HTERT RPE-1 (cell line): ENCODE measurements around the gene DAB1.
"Not testable (repeated sequence)": the region's sequence is repeated elsewhere in the genome, so short reads cannot be mapped to it uniquely, and the experiment has no call there.

ENCODE experiments used
- in situ Hi-C: fragments of 300-500 bp; cut with MboI; formaldehyde crosslinking; loops from 4 replicates; pipeline ENCODE4 v1.14.3; 2020; ENCODE audit warnings: low sequenced_read_pairs

DAB1 gene

DNA sequence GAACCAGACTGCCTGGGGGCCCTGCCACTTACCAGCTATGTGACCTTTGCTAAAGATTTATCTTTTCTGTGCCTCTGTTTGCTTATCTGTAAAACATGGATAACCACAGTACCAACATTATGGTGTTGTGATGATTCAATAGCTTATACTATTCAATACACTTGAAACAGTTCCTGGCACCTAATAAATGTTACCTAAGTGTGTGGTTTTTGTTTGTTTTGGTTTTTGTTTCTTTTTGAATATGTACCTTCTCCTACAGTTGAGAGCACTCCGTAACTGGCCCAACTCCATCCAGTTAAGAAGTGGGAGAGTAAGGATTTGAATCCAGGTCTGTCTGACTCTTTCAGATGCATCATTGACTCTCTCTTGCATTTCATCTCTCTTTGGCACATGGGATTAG lies 332.2 kb downstream of the DAB1 start:
- in situ Hi-C loops, result no loop called here

DNA sequence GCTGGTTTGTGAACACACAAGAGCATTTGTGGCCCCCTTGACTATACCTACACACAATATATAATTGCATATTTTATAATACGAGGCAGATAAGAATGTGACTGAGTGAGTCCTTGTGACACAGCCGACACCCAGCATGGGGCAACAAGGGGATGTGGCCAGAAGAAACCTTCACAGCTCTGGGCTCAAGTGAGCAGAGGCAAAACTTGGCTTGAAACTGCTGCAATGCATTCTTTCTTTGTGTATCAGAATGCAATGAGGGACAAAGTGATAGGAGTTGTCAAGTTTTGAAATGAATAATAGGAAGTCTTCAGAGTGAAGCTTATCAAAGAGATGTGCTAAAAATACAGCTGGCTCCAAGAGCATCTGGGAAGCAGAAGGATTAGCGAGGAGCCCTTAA lies 334.0 kb downstream of the DAB1 start:
- in situ Hi-C loops, result no loop called here

DNA sequence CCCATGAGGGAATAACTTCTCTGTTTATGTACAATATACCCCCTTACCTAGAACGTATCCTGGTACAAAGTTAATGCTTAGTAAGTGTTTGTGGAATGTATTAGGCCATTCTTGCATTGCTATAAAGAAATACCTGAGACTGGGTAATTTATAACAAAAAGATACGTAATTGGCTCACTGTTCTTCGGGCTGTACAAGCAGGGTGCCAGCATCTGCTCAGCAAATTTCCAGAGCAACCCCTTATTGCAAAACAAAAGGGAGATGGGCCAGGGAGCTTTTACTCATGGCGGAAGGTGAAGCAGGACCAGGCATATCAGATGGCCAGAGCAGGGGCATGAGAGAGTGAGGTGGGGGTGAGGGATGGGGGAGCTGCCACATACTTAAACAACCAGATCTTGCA lies 334.6 kb downstream of the DAB1 start:
- in situ Hi-C loops, result no loop called here

DNA sequence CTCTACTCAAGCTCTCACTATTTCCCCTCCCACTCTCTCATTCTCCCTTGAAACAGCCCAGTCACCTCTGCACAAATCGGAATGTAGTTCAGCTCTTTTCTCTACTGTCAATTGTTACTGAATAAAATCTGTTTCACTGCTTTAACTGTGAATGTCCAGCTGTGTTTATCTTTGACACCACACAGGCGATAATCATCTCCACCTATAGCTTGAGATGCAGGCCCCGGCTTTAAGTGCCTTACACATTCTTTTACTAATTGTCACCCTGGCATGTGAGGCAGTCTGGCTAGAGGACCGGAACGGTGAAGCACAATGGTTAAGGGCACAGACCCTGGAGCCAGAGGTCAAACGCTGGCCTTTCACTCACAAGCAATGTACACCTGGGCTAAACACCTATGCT lies 335.2 kb downstream of the DAB1 start:
- in situ Hi-C loops, result no loop called here

DNA sequence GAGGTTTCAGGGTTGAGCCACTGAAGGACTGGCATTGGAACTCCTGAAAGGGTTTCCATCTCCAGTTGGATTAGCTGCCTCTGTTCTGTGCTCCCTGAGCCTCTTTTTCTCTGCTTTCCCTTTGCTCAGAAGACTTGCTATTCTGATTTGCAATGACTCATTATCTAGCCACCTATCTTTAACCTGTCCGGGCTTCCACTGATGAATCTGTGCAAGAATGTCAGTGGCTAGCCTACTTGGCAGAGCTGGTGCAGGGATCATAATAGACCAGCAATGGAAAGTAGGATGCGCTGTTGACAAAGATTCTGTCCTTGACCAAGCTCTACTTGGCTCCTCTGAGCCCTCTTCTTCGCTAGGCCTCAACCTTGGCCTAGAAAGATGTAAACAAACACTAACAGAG lies 336.2 kb downstream of the DAB1 start:
- in situ Hi-C loops, result not testable (repeated sequence)

DNA sequence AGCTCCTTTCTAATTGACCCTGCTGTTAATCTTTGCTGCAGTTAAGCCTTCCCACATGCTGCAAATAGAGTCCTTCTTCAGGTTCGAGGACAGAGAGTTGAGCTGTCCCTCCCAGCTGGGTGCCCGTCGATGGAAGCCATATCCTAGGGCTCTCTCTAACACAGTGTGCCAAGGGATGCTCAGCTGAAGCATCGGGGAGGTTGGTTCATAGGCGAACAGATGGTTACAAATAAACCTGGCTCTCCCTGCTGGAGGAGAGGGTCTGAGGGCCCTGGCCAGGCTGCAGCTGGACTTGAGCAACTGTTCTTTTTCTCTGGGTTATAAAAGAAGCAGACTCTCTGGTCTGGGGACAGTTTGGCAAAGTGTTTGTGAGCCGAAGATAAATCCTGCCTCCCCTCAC lies 337.7 kb downstream of the DAB1 start:
- in situ Hi-C loops, result no loop called here

DNA sequence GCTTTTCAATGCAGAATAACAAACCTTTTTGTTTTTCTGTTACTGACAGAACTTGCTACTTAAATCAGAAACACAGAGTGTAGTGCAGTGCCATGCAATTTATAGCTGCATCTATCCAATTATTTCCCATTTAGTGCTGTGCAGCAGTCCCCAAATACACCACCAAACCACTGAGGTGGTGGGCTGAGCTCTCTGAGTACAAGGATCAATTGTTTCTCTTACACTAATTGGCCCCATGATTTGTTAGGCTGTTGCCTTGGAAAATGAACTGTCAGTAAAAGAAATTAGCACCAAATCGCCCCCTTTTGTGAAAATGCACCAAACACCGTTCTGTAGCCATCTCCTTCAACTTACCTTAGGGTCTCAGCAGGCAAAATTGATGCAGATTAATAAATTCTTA lies 339.2 kb downstream of the DAB1 start:
- in situ Hi-C loops, result no loop called here

DNA sequence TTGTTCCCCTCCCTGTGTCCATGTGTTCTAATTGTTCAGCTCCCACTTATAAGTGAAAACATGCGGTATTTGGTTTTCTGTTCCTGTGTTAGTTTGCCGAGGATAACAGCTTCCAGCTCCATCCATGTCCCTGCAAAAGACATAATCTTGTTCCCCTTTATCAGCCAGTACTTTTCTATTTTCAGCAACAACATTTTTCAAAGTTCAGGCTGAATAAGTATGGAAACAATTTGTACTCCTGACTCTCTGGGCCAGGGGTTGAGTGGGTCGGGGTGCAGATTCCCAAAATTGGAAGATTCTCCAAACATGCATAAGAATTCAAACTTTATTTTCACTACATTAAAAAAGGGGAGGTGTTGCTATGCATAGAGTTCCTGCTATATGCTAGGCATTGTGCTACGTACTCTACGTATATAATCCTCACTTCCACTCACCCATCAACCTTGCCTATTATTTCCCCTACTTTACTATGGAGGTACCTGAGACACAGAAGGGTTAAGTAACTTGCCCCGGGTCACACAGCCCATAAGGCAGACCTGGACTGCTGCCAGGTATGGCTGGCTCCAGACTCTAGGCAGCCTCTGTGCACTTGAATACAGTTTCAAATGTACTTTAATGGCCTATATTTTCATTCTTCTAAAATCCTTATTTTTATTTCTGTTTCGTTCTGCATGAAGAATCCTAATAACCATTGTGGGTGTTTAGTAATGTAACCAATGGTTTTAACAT lies 341.0 kb downstream of the DAB1 start:
- in situ Hi-C loops, result no loop called here

DNA sequence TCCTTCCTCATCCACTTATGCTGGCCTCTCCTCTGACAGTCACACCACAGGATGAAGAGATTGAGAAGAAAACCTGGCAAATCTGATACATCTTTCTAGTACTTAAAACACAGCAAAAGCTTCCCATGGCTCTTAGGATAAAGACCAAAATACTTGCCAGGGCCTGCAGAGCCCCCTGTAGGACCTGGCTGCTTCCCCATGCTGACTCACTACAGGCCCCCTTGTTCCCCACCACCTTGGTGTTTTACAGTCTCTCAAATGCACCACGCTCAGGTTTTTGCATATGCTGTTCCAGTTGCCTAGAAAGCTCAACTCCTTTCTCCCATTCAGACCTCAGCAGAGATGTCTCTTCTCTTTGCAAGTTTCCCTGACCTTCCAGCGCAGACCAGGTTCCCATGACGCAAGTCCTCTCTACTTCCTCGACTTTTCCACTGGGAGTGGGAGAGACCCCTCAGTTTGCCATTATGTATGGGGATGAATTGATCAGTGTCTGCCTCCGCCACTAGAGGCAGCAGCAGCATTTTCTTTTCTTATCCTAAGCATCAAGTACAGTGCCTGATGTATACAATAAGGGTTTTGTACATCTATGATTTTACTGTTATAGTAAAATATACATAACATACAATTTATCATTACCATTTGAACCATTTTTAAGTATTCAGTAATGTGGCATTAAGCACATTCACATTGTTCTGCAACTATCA lies 344.3 kb downstream of the DAB1 start:
- in situ Hi-C loops, result no loop called here

DNA sequence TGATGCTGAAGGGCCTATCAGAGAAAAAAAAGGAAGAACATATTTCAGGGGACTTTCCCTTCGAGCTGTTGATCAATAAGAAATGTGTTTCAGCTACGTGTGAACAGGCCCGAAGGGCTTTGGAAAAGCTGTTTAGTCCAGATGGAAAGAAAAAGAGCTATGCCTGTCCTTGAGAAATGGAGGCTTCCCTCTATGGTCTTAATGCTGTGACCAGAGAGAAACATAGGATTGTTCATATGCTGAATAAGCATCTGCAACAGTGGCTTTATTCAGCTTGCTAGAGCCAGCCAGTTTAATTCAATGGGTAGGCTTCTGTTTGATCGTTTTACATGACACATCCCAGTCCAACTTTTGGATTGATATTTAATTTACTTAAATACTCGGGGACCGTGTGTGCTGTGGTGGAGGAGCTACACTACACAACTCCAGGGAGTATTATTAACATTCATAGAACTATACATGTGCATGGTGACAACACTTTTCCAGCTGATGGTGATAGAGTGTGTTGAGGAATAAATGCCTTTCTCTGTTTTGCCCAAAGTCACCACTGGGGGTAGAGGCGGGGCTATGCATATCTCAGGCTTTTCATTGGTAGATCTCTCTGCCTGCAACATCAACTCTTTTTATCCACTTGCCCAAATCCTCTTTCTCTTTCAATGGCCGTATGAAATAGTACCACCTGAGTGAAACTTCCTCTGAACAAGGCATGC lies 351.3 kb downstream of the DAB1 start:
- in situ Hi-C loops, result no loop called here

DNA sequence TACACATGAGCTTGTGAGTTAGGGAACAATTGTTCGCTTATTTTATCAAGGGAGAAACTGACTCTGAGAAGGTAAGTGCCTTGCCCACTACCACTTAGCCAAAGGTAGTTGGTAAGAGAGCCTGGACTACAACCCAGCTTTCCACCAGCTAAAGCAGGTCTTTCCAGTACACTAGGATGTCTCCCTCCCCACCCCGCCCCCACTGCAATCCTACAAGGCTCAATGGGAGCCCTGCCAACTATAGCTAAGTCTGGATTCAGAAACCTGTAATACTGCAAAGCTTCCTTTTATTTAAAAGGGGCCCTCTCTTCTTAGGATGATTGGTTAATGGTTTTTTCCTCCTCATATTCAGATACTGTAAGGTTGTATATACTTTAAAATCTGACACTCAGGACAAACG lies 356.0 kb downstream of the DAB1 start:
- in situ Hi-C loops, result no loop called here

DNA sequence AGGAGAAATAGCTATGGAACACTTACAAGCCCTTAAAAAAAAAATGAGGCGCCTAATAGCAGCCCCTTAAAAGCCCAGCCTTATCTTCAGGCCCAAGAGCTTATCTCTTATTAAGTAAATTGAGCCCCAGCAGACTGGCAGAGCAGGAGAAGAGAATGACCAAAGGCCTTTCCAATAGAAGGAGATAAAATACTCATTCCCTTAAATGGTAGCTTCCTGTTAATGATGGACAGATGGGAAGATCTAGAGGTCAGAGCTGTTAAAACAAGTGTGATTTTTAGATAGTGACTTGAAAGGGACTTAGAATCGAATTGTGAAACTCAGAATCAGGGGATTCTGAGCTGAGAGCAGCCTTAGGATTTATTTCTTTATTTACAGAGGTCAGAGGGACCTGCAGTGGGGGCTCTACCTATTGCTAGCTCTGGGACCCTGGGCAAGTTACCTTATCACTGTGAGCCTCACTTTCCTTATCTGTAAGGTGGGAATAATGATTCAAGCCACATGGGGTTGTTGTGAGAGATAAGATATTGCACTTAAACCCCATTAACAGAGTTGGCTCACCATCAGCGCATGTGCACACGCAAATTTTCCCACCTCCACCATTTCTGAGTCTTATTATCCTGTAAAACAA lies 356.8 kb downstream of the DAB1 start:
- in situ Hi-C loops, result no loop called here

DNA sequence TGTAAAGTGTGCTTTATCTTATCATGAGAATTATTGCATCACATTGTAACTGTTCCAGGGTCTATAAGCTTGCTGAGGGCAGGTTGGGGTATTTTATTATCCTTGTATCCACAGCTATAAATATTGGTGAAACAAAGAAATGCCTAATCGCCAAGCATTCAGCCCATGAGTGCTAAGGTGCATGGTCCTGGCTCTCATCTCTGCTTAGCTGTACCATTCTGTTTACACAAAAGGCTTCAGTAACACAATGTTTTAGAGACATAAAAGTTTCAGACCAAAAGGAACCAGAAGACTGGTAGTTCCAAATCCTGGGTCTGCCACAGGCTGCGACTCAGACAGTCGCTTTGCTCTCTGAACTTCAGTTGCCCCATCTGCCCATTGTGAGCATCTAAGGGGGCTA lies 358.4 kb downstream of the DAB1 start:
- in situ Hi-C loops, result no loop called here

DNA sequence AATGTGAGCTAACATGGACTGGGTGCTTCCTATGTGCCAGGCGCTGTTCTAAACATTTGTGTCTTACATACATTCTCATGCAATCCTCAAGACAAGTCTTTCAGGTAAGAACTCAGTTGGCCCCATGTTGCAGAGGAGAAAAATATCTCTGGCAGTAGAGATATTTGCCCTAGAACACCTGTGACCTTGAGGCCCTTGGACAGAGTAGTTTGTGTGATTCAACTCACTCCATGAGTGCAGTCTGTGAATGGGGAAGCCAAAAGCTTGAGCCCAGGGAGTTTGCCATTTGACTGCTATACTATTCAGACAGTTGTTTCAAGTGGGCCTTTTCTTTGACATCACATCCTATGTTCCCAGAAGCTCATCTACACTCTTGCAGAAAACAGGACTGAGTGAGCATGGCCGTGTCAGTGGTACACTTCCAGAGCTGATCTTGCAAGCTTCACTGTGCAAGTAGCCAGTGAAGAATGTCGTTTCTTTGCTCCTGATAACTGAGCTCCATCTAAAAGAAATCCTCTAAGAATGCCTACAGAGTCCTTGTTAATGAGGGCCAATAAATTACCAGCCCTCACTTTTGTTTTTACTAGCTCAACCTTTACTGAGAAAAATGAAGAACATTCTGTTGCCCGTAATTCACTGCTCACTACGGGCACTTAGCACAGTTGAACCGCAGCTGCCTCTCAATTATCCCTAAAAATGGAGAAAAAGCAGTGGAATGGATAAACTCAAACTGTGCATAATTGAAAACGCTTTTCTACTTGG lies 359.3 kb downstream of the DAB1 start:
- in situ Hi-C loops, result no loop called here

DNA sequence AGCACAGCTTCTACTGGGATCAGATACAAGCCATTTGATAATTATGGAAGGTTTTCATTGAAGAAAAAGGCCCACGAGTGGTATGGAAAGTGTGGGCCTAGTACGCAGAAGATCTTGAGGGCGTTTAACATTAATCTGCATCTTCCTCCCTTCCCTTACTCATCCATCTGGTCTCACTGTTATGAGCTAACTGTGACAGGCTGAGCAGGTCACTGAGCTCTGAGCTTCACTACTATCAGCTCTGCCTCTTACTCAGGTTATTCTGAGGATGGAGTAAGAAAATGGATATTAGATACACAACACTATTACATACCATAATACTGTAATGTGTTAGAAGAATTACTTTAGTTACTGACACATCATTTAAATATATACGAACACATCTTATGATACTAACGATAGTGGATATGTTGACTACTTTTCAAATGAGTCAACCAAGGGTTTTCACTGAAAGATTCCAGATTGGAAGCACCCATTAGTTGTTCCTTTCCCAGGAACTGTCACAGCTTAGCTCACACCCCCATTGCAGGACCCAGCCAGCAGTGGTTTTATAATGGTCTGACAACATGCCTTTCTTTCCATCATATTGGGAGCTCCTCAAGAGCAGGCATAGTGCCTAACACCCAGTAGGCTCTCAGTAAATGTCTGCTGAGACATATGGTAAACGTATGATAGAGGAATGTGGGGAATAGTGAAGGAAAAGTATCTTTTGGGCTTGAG lies 360.3 kb downstream of the DAB1 start:
- in situ Hi-C loops, result no loop called here

DNA sequence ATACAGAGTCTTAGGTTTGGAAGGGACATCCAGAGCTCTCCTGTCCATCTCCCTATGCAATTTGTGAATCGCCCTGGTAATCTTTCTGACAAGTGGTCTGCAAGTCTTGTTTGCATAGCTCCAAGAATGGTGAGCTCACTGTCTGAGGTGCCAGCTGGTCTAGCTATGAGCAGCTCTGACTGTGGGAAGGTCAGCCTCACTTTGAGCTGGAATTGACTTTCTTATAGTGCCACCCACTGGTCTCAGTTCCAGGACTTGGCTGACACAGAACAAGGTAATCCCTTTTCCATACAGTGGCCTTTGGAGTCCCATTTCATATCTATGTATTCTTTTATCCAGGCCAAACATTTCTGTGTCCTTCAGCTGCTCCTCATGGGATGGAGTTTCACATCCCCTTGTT lies 362.5 kb downstream of the DAB1 start:
- in situ Hi-C loops, result no loop called here

DNA sequence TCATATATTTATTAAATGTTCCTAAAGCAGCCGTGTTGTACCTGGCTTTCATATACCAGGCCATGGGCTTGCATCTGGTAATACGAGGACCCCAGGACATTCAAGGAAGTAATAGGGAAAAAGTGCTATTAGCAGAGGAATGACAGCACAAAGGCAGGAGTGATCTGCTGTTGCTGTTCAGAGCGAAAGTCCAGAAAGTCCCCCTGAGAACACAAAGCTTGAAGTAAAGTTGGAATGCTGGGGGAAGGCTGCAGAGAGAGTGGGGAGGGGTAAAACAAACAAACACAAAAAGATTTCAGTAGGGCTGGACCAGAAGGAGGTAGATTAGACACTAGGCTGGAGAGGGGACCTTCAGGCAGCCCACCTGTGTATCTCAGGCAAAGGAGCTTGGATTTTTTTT lies 363.4 kb downstream of the DAB1 start:
- in situ Hi-C loops, result no loop called here

DNA sequence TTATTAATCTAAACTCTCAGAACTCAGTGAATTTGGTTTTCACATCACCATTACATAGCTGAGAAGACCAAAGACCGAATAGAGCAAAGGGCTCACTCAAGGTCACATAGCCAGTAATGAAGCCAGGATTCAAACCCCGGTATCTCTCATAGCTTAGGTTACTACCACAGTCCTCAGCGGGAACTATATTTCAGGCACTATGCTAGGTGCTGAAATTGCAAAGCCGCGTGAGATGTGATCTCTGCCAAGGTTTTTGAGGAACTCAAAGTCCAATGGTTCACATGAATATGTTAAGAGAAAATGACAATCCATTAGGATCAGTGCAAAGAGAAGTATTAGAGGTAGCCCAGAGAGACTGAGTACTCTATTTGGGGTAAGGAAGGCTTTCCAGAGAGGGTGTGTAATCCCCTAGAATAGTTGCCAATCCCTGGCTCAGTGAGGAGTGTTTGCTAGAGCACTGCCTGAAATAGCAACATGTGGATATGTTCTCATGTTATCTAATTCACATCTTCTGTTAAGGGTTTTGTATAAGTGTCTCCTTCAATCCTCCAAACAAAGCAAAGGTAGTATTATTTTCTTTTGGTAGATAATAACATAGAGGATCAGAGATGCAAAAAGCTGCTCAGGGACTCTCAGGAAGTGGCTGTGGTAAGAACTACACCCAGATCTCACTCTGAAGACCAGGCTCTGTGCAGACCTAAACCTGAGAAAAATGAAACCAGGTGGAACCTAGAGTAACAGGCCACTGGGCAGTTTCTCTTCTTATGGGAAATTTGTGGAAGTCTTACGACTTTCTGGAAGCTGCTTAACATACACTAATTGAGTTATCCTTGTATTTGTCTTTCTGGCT lies 365.0 kb downstream of the DAB1 start:
- in situ Hi-C loops, result no loop called here

DNA sequence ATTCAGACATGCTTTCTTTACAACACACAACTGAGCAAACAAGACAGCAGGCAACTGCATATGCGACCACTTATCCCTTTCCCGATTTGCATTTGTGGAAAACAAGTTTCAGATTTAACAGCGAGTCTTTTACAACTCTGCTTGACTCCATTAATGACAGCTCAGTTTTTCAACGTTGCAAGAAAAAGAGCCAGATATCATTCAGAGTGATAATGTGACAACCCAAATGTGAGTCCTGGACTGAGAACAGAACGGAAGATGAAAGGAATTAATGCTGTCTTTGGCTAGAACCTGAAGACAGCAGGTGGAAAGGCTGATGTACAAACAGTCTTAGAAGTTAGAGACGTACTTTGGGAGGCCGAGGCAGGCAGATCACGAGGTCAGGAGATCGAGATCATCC lies 375.0 kb downstream of the DAB1 start:
- in situ Hi-C loops, result no loop called here
